ENCODE results near the gene PRKG1. TPM values are rescaled to one million over a fixed set of nuclear protein-coding genes. Genes with fewer than 3 reads are reported as not detected.

The PRKG1 gene
- total and polyA plus RNA-seq, 2 of the 4 experiments (the other 2 are of a cell fraction), result 3.5 to 18.3 TPM

DNA sequence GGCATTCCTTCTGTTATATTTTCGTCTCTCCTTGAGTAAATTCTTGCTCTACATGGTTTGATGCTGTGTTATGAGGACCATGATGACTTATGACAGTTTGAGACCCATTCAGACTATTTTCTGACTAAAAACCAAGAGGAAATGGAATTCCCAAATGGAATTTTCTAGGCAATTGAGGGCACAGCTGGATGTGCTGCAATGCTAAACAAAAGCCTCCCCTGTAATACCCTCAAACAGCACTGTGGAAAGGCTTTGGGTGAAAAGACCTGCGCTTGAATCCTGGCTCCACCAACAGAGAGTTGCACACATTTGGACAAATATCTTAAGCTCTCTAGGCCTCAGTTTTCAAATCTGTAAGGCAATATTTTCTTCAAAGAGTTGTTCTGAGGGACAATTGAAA, 129.1 kb downstream of the PRKG1 start:
- dilution Hi-C loops (cut with HindIII; ENCODE audit: low sequenced_read_pairs, unreplicated experiment) (no loop called here), in situ Hi-C loops (cut with MboI; ENCODE audit: low sequenced_read_pairs) (no loop called here), intact Hi-C loops (cut with micrococcal nuclease) (no loop called here)
- Histone ChIP-seq H2AFZ (replicated peaks; ENCODE audit: low read length, poor library complexity) (no peak overlapping the region), H3K79me1 (ENCODE audit: low read depth in 1 of 2, low read length in 2 of 2) (peaks cover 6 to 17% of the 10 kb centered on the region in 2 experiments; a peak in 2 of 4 replicates), H3K14ac (replicated peaks; ENCODE audit: low read depth, low read length) (no peak overlapping the region), H3K4ac (ENCODE audit: low read depth, low read length) (no peak overlapping the region), H3K4me2 (ENCODE audit: low read depth, low read length) (no peak overlapping the region), H3K4me1 (ENCODE audit: control insufficient read depth, insufficient read depth, low read length) (no peaks in the 10 kb centered on the region), H3K27ac (ENCODE audit: insufficient read depth, low read length) (no peak overlapping the region), H2AK9ac (replicated peaks; ENCODE audit: low read depth, low read length, poor library complexity) (no peak overlapping the region), H4K5ac (ENCODE audit: low read depth, low read length) (no peak overlapping the region), H3K27me3 (ENCODE audit: control insufficient read depth, insufficient read depth, low read length) (no peaks in the 10 kb centered on the region), H2BK20ac (ENCODE audit: low read depth, low read length) (no peak overlapping the region), H4K8ac (ENCODE audit: low read depth in 2 of 2, low read length in 2 of 2) (no peak overlapping the region), H3K4me3 (ENCODE audit: insufficient read depth, low read depth, low read length) (no peak overlapping the region), H3K9me1 (ENCODE audit: insufficient read depth, low read length) (0 out of 2 replicates have a peak, but pooled peaks cover 3% of the 10 kb centered on the region), H2BK120ac (ENCODE audit: low read depth, low read length) (no peak overlapping the region), H3K18ac (ENCODE audit: low read depth, low read length) (no peak overlapping the region), H3K9ac (ENCODE audit: low read depth, low read length) (no peak overlapping the region), H3K23ac (ENCODE audit: low read depth, low read length) (no peak overlapping the region), H2AK5ac (ENCODE audit: low read depth, low read length) (no peak overlapping the region), H3K9me3 (ENCODE audit: control insufficient read depth, insufficient read depth, low read length) (no peaks in the 10 kb centered on the region), H4K20me1 (ENCODE audit: insufficient read depth, low read length) (no peaks in the 10 kb centered on the region), H3K56ac (ENCODE audit: extremely low read depth, insufficient read depth, low read length) (no peak overlapping the region), H2BK15ac (ENCODE audit: low read depth, low read length) (no peak overlapping the region), H4K91ac (ENCODE audit: insufficient read depth, low read depth, low read length) (no peak overlapping the region), H2BK5ac (ENCODE audit: low read depth, low read length, poor library complexity, severe bottlenecking) (no peak overlapping the region), H3K36me3 (ENCODE audit: control insufficient read depth, insufficient read depth, low read length) (no peaks in the 10 kb centered on the region)
- ChIA-PET CTCF (no interaction called here), POLR2A (ENCODE audit: unreplicated experiment) (no interaction called here)
- TF ChIP-seq NFE2L2 (IDR thresholded peaks at IDR 0.05; ENCODE audit: low read depth, low read length) (no peak), POLR2A (IDR thresholded peaks at IDR 0.05; ENCODE audit: low read depth, low read length) (no peak), MAFK (IDR thresholded peaks at IDR 0.05; ENCODE audit: low read depth, low read length) (no peak), FOS (IDR thresholded peaks at IDR 0.05; ENCODE audit: low read depth, low read length) (no peak), CTCF (conservative IDR thresholded peaks at IDR 0.05; ENCODE audit: low read depth, low read length) (no peak), BHLHE40 (IDR thresholded peaks at IDR 0.05; ENCODE audit: low read depth, low read length) (no peak), RCOR1 (IDR thresholded peaks at IDR 0.05; ENCODE audit: insufficient replicate concordance, low read length) (no peak), MAZ (IDR thresholded peaks at IDR 0.05; ENCODE audit: borderline replicate concordance, low read depth, low read length) (no peak), CEBPB (IDR thresholded peaks at IDR 0.05; ENCODE audit: low read depth, low read length) (no peak)
- TF ChIP-seq, protein P1, sequence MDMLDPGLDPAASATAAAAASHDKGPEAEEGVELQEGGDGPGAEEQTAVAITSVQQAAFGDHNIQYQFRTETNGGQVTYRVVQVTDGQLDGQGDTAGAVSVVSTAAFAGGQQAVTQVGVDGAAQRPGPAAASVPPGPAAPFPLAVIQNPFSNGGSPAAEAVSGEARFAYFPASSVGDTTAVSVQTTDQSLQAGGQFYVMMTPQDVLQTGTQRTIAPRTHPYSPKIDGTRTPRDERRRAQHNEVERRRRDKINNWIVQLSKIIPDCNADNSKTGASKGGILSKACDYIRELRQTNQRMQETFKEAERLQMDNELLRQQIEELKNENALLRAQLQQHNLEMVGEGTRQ (IDR thresholded peaks at IDR 0.05; ENCODE audit: low read depth, low read length), result no peak
- DNase-seq (no peak), ATAC-seq (ENCODE audit: low read depth) (no peak)
- BruUV-seq (replicated peaks), result no TSS peak
- no CpG with 5 or more reads among the region's 2 CpGs for WGBS, 2 experiments (ENCODE audit: extremely low coverage in 2 of 2, insufficient read length in 1 of 2)
